Stimulated activated CD4-positive, alpha-beta T cell treated with anti-CD3 and anti-CD28 coated beads, TNF-alpha, amount 100 ng/mL, for 24 hours (primary cell): ENCODE results near the gene BAHD1.

Experiments used
- DNase-seq, 3 experiments: peaks; one replicate each; pipeline ENCODE4 v3.0.0-alpha.2; 2020; ENCODE audit warnings: low read depth in 3 of 3

BAHD1 gene

GRCh38 chr15:40498891-40499290 is 58.1 kb downstream of the BAHD1 start:
- DNase-seq, result no peak

GRCh38 chr15:40499931-40500330 is 59.2 kb downstream of the BAHD1 start:
- DNase-seq, result no peak

DNA sequence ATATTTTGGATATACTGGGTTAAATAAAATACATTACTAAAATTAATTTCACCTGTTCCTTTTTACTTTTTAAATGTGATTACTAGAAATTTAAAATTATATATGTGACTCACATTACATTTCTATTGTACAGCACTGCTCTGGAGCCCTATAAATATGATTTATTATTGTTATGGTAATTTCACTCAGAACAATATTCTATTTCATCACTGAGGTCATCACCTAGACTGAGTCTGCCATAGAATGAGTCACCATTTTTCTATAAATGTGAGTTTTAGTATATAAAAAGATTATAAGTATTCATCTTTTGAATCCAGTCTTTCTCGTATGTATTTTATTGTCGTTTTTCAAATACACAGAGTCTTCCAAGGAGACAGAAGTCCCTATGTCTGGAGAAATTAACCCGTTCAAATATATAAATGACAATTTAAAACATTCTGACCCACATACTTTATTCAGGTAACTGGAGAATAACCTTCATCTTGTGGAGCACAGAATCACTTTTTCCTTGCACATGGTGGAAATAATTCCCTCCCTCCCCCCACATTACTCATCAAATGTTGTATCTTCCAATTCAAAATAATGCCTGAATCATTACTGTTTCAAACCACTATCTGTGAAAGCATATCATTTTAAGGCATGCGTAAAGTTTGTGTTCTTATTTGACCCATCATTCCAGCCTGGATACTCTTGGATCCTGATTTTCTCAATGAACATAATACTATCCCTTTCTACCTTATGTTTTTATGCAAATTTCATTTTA is 60.0 kb downstream of the BAHD1 start:
- no peak for DNase-seq

DNA sequence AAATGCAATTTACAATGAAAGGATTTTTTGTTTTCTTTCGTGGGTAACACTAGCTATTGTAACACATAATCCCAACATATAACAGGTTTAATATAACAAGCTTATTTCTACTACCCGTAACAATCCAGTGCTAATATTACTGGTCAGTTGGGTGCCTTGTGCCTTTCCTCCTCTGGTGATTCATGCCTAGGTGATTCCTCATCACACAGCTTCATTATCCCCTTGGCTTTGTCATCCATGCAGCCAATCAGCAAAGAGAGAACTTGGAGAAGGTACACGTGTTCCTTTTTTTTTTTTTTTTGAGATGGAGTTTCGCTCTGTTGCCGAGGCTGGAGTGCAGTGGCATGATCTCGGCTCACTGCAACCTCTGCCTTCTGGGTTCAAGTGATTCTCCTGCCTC is 60.7 kb downstream of the BAHD1 start:
- DNase-seq, result no peak

DNA sequence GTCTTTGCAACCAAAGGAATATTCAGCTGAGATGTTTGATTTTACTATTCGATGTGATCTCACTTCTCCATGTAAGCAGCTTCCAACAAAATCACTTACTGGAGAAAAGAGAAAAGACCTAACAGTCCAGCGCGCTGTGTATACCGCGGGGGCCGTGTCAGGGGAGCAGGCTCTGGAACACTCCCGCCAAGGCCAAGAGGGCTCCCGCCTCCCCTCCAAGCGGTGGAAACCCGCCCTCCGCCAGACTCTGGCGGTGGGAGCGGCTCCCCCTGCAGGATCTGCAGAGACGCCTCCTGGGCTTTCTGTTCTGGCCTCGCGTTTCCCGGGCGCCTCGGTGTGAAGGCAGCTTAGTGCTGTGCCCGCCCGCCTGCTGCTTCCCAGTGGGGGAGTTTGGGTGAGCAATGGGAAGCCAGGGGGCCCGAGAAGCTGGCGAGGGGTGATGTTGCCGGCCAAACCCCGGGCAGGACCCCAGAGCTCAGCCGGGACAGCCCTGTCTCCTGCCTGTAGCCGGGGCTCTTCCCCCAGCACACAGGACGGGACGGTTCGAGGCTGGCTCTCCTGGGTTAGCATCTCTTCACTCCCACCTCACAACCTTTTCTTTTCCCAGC is 66.3 kb downstream of the BAHD1 start:
- DNase-seq, result peak; percentile 26 to 61 (median 35)

DNA sequence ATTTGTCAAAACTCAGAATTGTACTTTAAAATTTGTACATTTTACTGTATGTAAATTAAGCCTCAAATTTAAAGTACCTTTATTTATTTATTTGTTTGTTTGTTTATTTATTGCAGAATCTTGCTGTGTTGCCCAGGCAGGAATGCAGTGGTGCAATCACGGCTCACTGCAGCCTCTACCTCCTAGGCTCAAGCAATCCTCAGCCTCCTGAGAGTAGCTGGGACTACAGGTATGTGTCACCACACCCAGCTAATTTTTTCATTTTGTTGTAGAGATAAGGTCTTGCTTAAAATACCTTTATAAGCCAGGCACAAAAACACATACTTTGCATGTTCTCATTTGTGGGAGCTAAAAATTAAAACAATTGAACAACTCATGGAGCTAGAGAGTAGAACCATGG is 67.5 kb downstream of the BAHD1 start:
- DNase-seq, result no peak

DNA sequence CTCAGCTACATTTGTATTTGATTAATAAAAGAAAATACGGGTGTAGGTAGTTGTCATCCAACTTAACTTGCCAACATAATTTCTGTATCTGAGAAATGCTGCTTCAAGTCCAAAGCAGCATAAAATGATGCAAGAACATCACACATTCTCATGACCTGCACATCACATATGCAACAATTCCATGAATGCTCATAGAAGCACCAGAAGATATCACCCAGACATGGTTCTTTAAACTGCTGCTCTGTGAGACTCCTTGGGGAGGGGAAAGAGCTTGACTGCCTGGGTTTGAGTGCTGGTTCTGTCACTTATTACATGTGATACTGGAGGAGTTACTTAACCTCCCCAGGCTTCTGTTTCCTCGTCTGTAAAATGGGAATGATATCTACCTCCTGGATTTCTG is 69.4 kb downstream of the BAHD1 start:
- DNase-seq, result no peak

GRCh38 chr15:40511093-40511471 is 70.3 kb downstream of the BAHD1 start:
- no peak for DNase-seq

- no peak for DNase-seq
Observed at GRCh38 chr15:40511472-40512133, 70.8 kb downstream of the BAHD1 start.

DNA sequence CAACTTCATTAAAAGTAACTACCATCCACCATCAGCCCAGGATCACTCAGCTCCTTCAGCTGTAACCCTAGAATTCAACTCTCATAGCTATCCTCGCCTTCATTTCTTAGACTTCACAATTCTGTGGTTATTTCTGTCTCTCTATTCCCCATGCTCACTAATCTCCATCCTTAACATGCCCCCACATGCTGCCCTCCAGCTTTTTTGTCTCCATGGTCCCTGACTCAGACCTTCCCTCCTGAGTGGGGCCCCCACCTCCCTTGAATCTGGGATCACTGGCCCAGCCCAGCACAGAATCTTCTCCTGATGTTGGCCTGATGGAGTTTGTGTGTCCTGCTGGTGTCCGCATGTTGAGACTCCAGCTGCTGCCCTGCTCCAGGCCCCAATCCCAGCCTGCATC is 71.7 kb downstream of the BAHD1 start:
- DNase-seq, result no peak

DNA sequence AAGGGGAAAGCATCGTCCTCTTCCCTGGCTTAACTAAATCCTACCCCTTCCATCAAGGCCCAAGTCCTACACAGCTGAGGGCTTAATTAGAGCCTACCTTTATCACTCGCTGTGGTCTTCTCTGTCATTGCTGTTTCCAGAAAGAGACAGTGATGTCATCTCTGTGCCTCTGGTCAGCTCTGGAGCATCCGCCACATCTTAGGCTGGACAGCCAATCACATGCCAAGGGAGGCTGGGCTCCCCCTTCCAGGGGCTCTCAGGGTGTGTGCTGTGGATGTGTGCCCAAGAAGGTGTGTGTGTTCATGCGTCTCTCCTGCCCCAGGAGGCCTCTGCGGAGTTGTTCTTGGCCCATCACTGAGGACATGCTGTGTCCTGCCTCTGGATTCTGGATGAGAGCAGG is 72.9 kb downstream of the BAHD1 start:
- DNase-seq, result no peak

- DNase-seq, result no peak
Observed at GRCh38 chr15:40516322-40516721, 75.6 kb downstream of the BAHD1 start.
